Astrocyte (in vitro differentiated cells and primary cell): Measurements from ENCODE around the gene KLHDC8B. TPM values are rescaled to one million over a fixed set of nuclear protein-coding genes. Genes with fewer than 3 reads are reported as not detected.
"Not testable (repeated sequence)": the region's sequence is repeated elsewhere in the genome, so short reads cannot be mapped to it uniquely, and the experiment has no call there.

Source experiments
- DNase-seq: peaks from one replicate; pipeline ENCODE4 v3.0.0-alpha.2; 2010; ENCODE audit warnings: low read depth
- FAIRE-seq: peaks from 2 replicates; lab custom pipeline; 2011; peaks lifted over from hg19 to GRCh38; lab: Jason Lieb, UNC
- H2AFZ ChIP-seq: 2 replicates; pipeline ENCODE4 v1.6.0; 2012; ENCODE audit warnings: low read depth, low read length, inconsistent platforms
- H3K27ac ChIP-seq: 2 replicates; pipeline ENCODE4 v1.5.1; 2011; ENCODE audit warnings: low read depth, low read length, inconsistent platforms
- H3K27me3 ChIP-seq: 2 replicates; pipeline ENCODE4 v1.6.0; 2011; ENCODE audit warnings: low read length, inconsistent platforms; ENCODE audit not compliant: insufficient read depth
- H3K36me3 ChIP-seq: 2 replicates; pipeline ENCODE4 v1.5.1; 2011; ENCODE audit warnings: low read length, inconsistent platforms; ENCODE audit not compliant: insufficient read depth
- H3K4me1 ChIP-seq: 2 replicates; pipeline ENCODE4 v1.5.1; 2011; ENCODE audit warnings: low read length, inconsistent platforms; ENCODE audit not compliant: insufficient read depth
- H3K4me2 ChIP-seq: 2 replicates; pipeline ENCODE4 v1.6.0; 2012; ENCODE audit warnings: low read length, inconsistent platforms
- H3K4me3 ChIP-seq: 2 replicates; pipeline ENCODE4 v1.5.1; 2011; ENCODE audit warnings: low read depth, mild to moderate bottlenecking, low read length, inconsistent platforms; ENCODE audit not compliant: insufficient read depth
- H3K79me2 ChIP-seq: 2 replicates; pipeline ENCODE4 v1.6.0; 2012; ENCODE audit warnings: mild to moderate bottlenecking, low read length, inconsistent platforms; ENCODE audit not compliant: insufficient read depth
- H3K9ac ChIP-seq: 2 replicates; pipeline ENCODE4 v1.6.0; 2012; ENCODE audit warnings: mild to moderate bottlenecking, low read length, inconsistent platforms
- H3K9me3 ChIP-seq: 2 replicates; pipeline ENCODE4 v1.5.1; 2012; ENCODE audit warnings: low read depth, mild to moderate bottlenecking, low read length, inconsistent platforms; ENCODE audit not compliant: insufficient read depth
- H4K20me1 ChIP-seq: 2 replicates; pipeline ENCODE4 v1.6.0; 2012; ENCODE audit warnings: low read length, inconsistent platforms; ENCODE audit not compliant: insufficient read depth
- H3K27ac Mint-ChIP-seq: one replicate; pipeline ENCODE4 v1.8.0; 2021; ENCODE audit warnings: mild to moderate bottlenecking, mixed read lengths; ENCODE audit not compliant: unreplicated experiment
- H3K27me3 Mint-ChIP-seq: one replicate; pipeline ENCODE4 v1.8.0; 2021; ENCODE audit warnings: low read depth, mixed read lengths; ENCODE audit not compliant: unreplicated experiment
- H3K36me3 Mint-ChIP-seq: one replicate; pipeline ENCODE4 v1.8.0; 2021; ENCODE audit warnings: low read depth, mixed read lengths; ENCODE audit not compliant: unreplicated experiment
- H3K4me1 Mint-ChIP-seq: one replicate; pipeline ENCODE4 v1.8.0; 2021; ENCODE audit warnings: low read depth, mixed read lengths; ENCODE audit not compliant: unreplicated experiment
- H3K4me3 Mint-ChIP-seq: one replicate; pipeline ENCODE4 v1.8.0; 2021; ENCODE audit warnings: mild to moderate bottlenecking, moderate library complexity, mixed read lengths; ENCODE audit not compliant: unreplicated experiment
- H3K9me3 Mint-ChIP-seq: one replicate; pipeline ENCODE4 v1.8.0; 2021; ENCODE audit warnings: mild to moderate bottlenecking, mixed read lengths; ENCODE audit not compliant: unreplicated experiment
- CTCF ChIP-seq: IDR thresholded peaks from 2 replicates; pipeline ENCODE4 v1.5.1; 2011; ENCODE audit warnings: low read depth, mild to moderate bottlenecking, inconsistent platforms, low read length, moderate library complexity; ENCODE audit not compliant: insufficient read depth
- EZH2 ChIP-seq: IDR thresholded peaks from 2 replicates; pipeline ENCODE4 v1.6.1; 2012; ENCODE audit warnings: mild to moderate bottlenecking, low read length, inconsistent platforms; ENCODE audit not compliant: insufficient read depth
- total RNA-seq: library from RNA; stranded (reverse); gene quantifications from 2 replicates; pipeline ENCODE4 v1.2.1, GENCODE V29; 2021

KLHDC8B gene
- total RNA-seq, 1 donor from 2014 or later: 31.6 TPM

- FAIRE-seq: no peak
Observed at GRCh38 chr3:49213998-49214397, 42.6 kb downstream of the KLHDC8B start.

GRCh38 chr3:49216687-49217086 is 45.3 kb downstream of the KLHDC8B start:
- peaks cover 14% of the 10 kb centered on the region for H3K9me3 Mint-ChIP-seq

More at GRCh38 chr3:49213998-49214397, 42.6 kb downstream of the KLHDC8B start:
- Histone ChIP-seq H3K4me2 (no peak overlapping the region), H3K4me1 (peaks cover 4% of the 10 kb centered on the region), H3K9me3 (peaks cover 4% of the 10 kb centered on the region), H4K20me1 (no peaks in the 10 kb centered on the region), H2AFZ (no peak overlapping the region), H3K9ac (no peak overlapping the region), H3K27ac (no peak overlapping the region), H3K36me3 (no peaks in the 10 kb centered on the region), H3K4me3 (no peak overlapping the region), H3K27me3 (no peaks in the 10 kb centered on the region), H3K79me2 (no peaks in the 10 kb centered on the region)
- Mint-ChIP-seq H3K27me3 (peaks cover 1% of the 10 kb centered on the region), H3K27ac (no peak overlapping the region), H3K4me1 (peaks cover 3% of the 10 kb centered on the region), H3K9me3 (peaks cover 7% of the 10 kb centered on the region), H3K36me3 (no peaks in the 10 kb centered on the region), H3K4me3 (no peak overlapping the region)
- TF ChIP-seq CTCF (no peak), EZH2 (no peak)
- no peak for DNase-seq

GRCh38 chr3:49217108-49217507 is 45.7 kb downstream of the KLHDC8B start:
- H3K79me2 ChIP-seq, H3K4me1 Mint-ChIP-seq, H4K20me1 ChIP-seq, H3K4me3 ChIP-seq, H3K27me3 ChIP-seq, H3K27ac ChIP-seq, H2AFZ ChIP-seq, DNase-seq, H3K36me3 ChIP-seq, H3K4me1 ChIP-seq, H3K9me3 ChIP-seq, H3K4me2 ChIP-seq, FAIRE-seq, H3K36me3 Mint-ChIP-seq, H3K27ac Mint-ChIP-seq, H3K9ac ChIP-seq, H3K4me3 Mint-ChIP-seq, H3K27me3 Mint-ChIP-seq: not testable (repeated sequence)
- peaks cover 14% of the 10 kb centered on the region for H3K9me3 Mint-ChIP-seq

More at GRCh38 chr3:49216687-49217086, 45.3 kb downstream of the KLHDC8B start:
- H3K27ac Mint-ChIP-seq, H3K9me3 ChIP-seq, FAIRE-seq, H3K36me3 ChIP-seq, H3K4me3 ChIP-seq, H3K4me1 ChIP-seq, H3K79me2 ChIP-seq, H3K27me3 Mint-ChIP-seq, DNase-seq, H3K4me3 Mint-ChIP-seq, H4K20me1 ChIP-seq, H3K9ac ChIP-seq, H3K36me3 Mint-ChIP-seq, H3K27ac ChIP-seq, H2AFZ ChIP-seq, H3K4me2 ChIP-seq, H3K27me3 ChIP-seq, H3K4me1 Mint-ChIP-seq: not testable (repeated sequence)
